ENCODE measurements around the gene RAI2.

DNA sequence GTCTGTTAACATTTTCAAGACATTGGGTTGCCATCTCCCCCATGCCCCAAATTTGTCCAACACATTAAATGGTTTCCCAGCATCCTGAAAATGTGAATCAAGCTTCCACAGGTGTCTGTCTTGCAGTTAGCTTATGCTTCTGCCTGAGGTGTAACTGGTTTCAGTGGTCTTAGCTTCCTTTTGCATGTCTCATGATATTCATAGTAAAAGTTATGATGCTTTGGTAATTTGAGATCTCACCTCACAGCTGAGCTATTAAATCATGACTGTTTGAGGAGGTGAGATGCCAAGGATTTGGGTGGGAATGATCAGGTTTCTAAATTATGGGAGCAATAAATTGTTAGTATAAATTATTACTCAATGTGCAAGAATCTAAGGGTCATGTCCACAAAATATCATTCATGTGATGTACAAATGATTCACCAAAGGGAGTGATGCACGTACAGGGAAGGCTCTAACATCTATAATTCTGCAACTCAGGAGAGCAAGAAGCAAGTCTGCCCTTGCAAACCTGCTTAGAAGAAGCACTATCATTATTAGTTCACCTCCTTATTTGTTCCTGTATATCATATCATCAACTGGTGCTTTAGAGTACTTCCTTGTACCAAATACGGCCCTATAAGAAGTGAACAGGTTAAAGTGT is 17.1 kb upstream of the RAI2 start:
- no peak for TF ChIP-seq EZH2phosphoT487 (IDR thresholded peaks at IDR 0.05; ENCODE audit: low read depth)
- no peak for TF ChIP-seq CTCF (IDR thresholded peaks at IDR 0.05; ENCODE audit: low read depth, low read length)
